Chondrocyte (in vitro differentiated cells): ENCODE results near the gene STIL. TPM values are rescaled to one million over a fixed set of nuclear protein-coding genes. Genes with fewer than 3 reads are reported as not detected.

ENCODE experiments used
- DNase-seq: peaks from one replicate; pipeline ENCODE4 v3.0.0; 2021; ENCODE audit warnings: mixed read lengths, low spot score
- H3K27ac Mint-ChIP-seq: one replicate; pipeline ENCODE4 v1.8.0; 2021; ENCODE audit warnings: mild to moderate bottlenecking, moderate library complexity, mixed read lengths; ENCODE audit not compliant: unreplicated experiment
- H3K27me3 Mint-ChIP-seq: 2 replicates; pipeline ENCODE4 v1.8.0; 2021; ENCODE audit warnings: low read depth, mixed read lengths
- H3K36me3 Mint-ChIP-seq: 2 replicates; pipeline ENCODE4 v1.8.0; 2021; ENCODE audit warnings: low read depth, mixed read lengths
- H3K4me1 Mint-ChIP-seq: 2 replicates; pipeline ENCODE4 v1.8.0; 2021; ENCODE audit warnings: low read depth, mild to moderate bottlenecking, mixed read lengths
- H3K4me3 Mint-ChIP-seq: one replicate; pipeline ENCODE4 v1.8.0; 2021; ENCODE audit warnings: mild to moderate bottlenecking, moderate library complexity, mixed read lengths; ENCODE audit not compliant: unreplicated experiment
- H3K9me3 Mint-ChIP-seq: 2 replicates; pipeline ENCODE4 v1.8.0; 2021; ENCODE audit warnings: low read depth, mixed read lengths
- total RNA-seq: library from RNA; stranded (reverse); gene quantifications from 3 replicates; pipeline ENCODE4 v1.2.1, GENCODE V29; 2021
- TF ChIP-seq, protein P1 (sequence below): fragments of 200-600 bp; sonication (generic); IDR thresholded peaks from 2 replicates; pipeline ENCODE4 v1.5.0; 2021; ENCODE audit warnings: antibody characterized with exemption, mild to moderate bottlenecking, moderate library complexity

Gene STIL
- total RNA-seq, 1 donor from 2014 or later, result 5.0 TPM

GRCh38 chr1:47229886-47230691 lies 83.9 kb downstream of the STIL start:
- no peaks in the 10 kb centered on the region for H3K9me3 Mint-ChIP-seq
- no peak overlapping the region for H3K27ac Mint-ChIP-seq
- H3K4me1 Mint-ChIP-seq, result peaks cover 27% of the 10 kb centered on the region
- no peak overlapping the region for H3K4me3 Mint-ChIP-seq
- TF ChIP-seq, protein P1, sequence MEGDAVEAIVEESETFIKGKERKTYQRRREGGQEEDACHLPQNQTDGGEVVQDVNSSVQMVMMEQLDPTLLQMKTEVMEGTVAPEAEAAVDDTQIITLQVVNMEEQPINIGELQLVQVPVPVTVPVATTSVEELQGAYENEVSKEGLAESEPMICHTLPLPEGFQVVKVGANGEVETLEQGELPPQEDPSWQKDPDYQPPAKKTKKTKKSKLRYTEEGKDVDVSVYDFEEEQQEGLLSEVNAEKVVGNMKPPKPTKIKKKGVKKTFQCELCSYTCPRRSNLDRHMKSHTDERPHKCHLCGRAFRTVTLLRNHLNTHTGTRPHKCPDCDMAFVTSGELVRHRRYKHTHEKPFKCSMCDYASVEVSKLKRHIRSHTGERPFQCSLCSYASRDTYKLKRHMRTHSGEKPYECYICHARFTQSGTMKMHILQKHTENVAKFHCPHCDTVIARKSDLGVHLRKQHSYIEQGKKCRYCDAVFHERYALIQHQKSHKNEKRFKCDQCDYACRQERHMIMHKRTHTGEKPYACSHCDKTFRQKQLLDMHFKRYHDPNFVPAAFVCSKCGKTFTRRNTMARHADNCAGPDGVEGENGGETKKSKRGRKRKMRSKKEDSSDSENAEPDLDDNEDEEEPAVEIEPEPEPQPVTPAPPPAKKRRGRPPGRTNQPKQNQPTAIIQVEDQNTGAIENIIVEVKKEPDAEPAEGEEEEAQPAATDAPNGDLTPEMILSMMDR, result no peak
- H3K36me3 Mint-ChIP-seq, result peaks cover 9% of the 10 kb centered on the region
- peaks cover 75% of the 10 kb centered on the region for H3K27me3 Mint-ChIP-seq
- no peak for DNase-seq

- Mint-ChIP-seq H3K36me3 (peaks cover 9% of the 10 kb centered on the region), H3K4me3 (no peak overlapping the region), H3K9me3 (no peaks in the 10 kb centered on the region), H3K27me3 (peaks cover 73% of the 10 kb centered on the region), H3K27ac (no peak overlapping the region), H3K4me1 (peaks cover 20% of the 10 kb centered on the region)
- DNase-seq, result no peak
- TF ChIP-seq, protein P1, result no peak
Observed at GRCh38 chr1:47229031-47229885, 84.7 kb downstream of the STIL start.

DNA sequence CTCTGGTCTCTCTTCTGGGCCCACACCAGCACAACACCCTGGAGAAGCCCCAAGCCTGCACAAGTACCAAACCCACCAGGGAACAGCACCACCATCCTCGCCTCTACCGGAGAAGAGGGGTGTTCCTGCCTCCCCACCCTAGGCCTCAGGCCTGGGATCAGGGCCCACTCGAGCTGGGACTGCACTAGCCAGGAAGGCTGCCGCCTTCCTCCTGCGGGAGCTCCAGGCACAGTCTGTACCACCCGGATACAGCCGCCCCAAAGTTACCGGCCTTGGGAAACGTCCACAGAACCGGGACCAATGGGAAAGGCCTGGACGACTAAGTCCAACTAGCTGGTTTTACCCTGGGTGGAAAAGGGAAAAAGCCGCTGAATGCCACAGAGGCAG lies 85.3 kb downstream of the STIL start:
- H3K36me3 Mint-ChIP-seq, result peaks cover 9% of the 10 kb centered on the region
- H3K4me3 Mint-ChIP-seq, result no peak overlapping the region
- no peaks in the 10 kb centered on the region for H3K9me3 Mint-ChIP-seq
- H3K27me3 Mint-ChIP-seq, result peaks cover 67% of the 10 kb centered on the region
- TF ChIP-seq, protein P1, result no peak
- DNase-seq, result no peak
- peaks cover 18% of the 10 kb centered on the region for H3K4me1 Mint-ChIP-seq
- no peak overlapping the region for H3K27ac Mint-ChIP-seq

- Mint-ChIP-seq H3K27me3 (peaks cover 57% of the 10 kb centered on the region), H3K27ac (no peak overlapping the region), H3K4me1 (peaks cover 16% of the 10 kb centered on the region), H3K36me3 (peaks cover 9% of the 10 kb centered on the region), H3K4me3 (no peak overlapping the region), H3K9me3 (no peaks in the 10 kb centered on the region)
- TF ChIP-seq, protein P1, result no peak
- no peak for DNase-seq
Observed at GRCh38 chr1:47227341-47228232, 86.4 kb downstream of the STIL start.
